ENCODE measurements around the gene BAG2.

DNA sequence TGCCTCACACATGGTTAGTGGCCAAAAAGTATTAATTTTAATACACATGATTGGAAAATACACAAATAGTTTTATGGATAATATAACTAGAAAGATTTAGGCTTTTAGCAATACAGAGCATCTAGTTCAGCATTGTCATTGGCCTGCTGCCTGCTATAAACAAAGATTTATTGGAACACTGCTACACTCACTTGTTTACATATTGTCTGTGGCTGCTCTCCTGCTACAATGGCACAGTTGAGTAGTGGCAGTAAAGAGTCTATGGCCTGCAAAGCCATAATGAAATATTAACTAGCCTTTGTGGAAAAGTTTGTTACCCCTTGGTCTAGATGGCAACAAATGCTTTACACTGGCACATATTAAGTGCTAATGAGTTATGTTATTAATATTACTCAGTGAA, 44.4 kb upstream of the BAG2 start:
- TF ChIP-seq, protein P1, sequence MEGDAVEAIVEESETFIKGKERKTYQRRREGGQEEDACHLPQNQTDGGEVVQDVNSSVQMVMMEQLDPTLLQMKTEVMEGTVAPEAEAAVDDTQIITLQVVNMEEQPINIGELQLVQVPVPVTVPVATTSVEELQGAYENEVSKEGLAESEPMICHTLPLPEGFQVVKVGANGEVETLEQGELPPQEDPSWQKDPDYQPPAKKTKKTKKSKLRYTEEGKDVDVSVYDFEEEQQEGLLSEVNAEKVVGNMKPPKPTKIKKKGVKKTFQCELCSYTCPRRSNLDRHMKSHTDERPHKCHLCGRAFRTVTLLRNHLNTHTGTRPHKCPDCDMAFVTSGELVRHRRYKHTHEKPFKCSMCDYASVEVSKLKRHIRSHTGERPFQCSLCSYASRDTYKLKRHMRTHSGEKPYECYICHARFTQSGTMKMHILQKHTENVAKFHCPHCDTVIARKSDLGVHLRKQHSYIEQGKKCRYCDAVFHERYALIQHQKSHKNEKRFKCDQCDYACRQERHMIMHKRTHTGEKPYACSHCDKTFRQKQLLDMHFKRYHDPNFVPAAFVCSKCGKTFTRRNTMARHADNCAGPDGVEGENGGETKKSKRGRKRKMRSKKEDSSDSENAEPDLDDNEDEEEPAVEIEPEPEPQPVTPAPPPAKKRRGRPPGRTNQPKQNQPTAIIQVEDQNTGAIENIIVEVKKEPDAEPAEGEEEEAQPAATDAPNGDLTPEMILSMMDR (conservative IDR thresholded peaks at IDR 0.05; ENCODE audit: low read length): no peak
- no peak for TF ChIP-seq EZH2phosphoT487 (IDR thresholded peaks at IDR 0.05; ENCODE audit: borderline replicate concordance)
